ENCODE data around the gene BBOX1. TPM values are rescaled to one million over a fixed set of nuclear protein-coding genes. Genes with fewer than 3 reads are reported as not detected.
"Not testable (repeated sequence)": the region's sequence is repeated elsewhere in the genome, so short reads cannot be mapped to it uniquely, and the experiment has no call there.

BBOX1 gene
- polyA plus RNA-seq, 1 experiment, result not detected

- CTCF ChIA-PET, result no interaction called here
Measured at GRCh38 chr11:26995701-26996460, 44.7 kb upstream of the BBOX1 start.

GRCh38 chr11:26997378-26997777 lies 43.2 kb upstream of the BBOX1 start:
- no peak for TF ChIP-seq CTCF (IDR thresholded peaks at IDR 0.05; ENCODE audit: insufficient read depth, low read depth, low read length)
- no peak for DNase-seq (ENCODE audit: low read depth)
- H3K36me3 ChIP-seq (ENCODE audit: control insufficient read depth, insufficient read depth, low read length), result no peaks in the 10 kb centered on the region
- POLR2A ChIA-PET, result no interaction called here
- H3K27me3 ChIP-seq (ENCODE audit: control insufficient read depth, insufficient read depth, low read length), result no peaks in the 10 kb centered on the region
- CTCF ChIA-PET, result no interaction called here
- H3K4me3 ChIP-seq (ENCODE audit: low read depth, low read length), result no peak overlapping the region

More at GRCh38 chr11:26995701-26996460, 44.7 kb upstream of the BBOX1 start:
- DNase-seq (ENCODE audit: low read depth), result no peak
- peak overlapping the region; percentile 75 for H3K4me3 ChIP-seq (ENCODE audit: low read depth, low read length)
- TF ChIP-seq CTCF (IDR thresholded peaks at IDR 0.05; ENCODE audit: insufficient read depth, low read depth, low read length), result no peak
- POLR2A ChIA-PET, result no interaction called here
- no peaks in the 10 kb centered on the region for H3K36me3 ChIP-seq (ENCODE audit: control insufficient read depth, insufficient read depth, low read length)
- no peaks in the 10 kb centered on the region for H3K27me3 ChIP-seq (ENCODE audit: control insufficient read depth, insufficient read depth, low read length)

- POLR2A ChIA-PET; CTCF ChIA-PET; DNase-seq (ENCODE audit: low read depth): not testable (repeated sequence)
Measured at GRCh38 chr11:27001136-27001730, 39.4 kb upstream of the BBOX1 start.

GRCh38 chr11:27002431-27002830 lies 38.2 kb upstream of the BBOX1 start:
- no peaks in the 10 kb centered on the region for H3K27me3 ChIP-seq (ENCODE audit: control insufficient read depth, insufficient read depth, low read length)
- ChIA-PET POLR2A (no interaction called here), CTCF (interaction anchor here (0.6 kb wide), 1 partner anchor 120 kb away, joined by 5 read pairs; no protein-coding TSS in a partner anchor)
- no peak overlapping the region for H3K4me3 ChIP-seq (ENCODE audit: low read depth, low read length)
- no peaks in the 10 kb centered on the region for H3K36me3 ChIP-seq (ENCODE audit: control insufficient read depth, insufficient read depth, low read length)
- no peak for TF ChIP-seq CTCF (IDR thresholded peaks at IDR 0.05; ENCODE audit: insufficient read depth, low read depth, low read length)
- DNase-seq (ENCODE audit: low read depth), result no peak

More at GRCh38 chr11:27001136-27001730, 39.4 kb upstream of the BBOX1 start:
- not testable (repeated sequence) for H3K27me3 ChIP-seq (ENCODE audit: control insufficient read depth, insufficient read depth, low read length); H3K4me3 ChIP-seq (ENCODE audit: low read depth, low read length); H3K36me3 ChIP-seq (ENCODE audit: control insufficient read depth, insufficient read depth, low read length)

GRCh38 chr11:27002838-27003237 lies 37.8 kb upstream of the BBOX1 start:
- DNase-seq (ENCODE audit: low read depth), result no peak
- TF ChIP-seq CTCF (IDR thresholded peaks at IDR 0.05; ENCODE audit: insufficient read depth, low read depth, low read length), result no peak
- Histone ChIP-seq H3K36me3 (ENCODE audit: control insufficient read depth, insufficient read depth, low read length) (no peaks in the 10 kb centered on the region), H3K27me3 (ENCODE audit: control insufficient read depth, insufficient read depth, low read length) (no peaks in the 10 kb centered on the region), H3K4me3 (ENCODE audit: low read depth, low read length) (no peak overlapping the region)
- CTCF ChIA-PET, result no interaction called here
- POLR2A ChIA-PET, result no interaction called here
